Natural killer cell treated with Interleukin-12 subunit alpha and Interleukin-12 subunit beta and Interleukin-15 and Interleukin-18, amount 100 ng/mL, for 72 hours (primary cell): Measurements from ENCODE around the gene C7orf57. TPM values are rescaled to one million over a fixed set of nuclear protein-coding genes. Genes with fewer than 3 reads are reported as not detected.
A peak's percentile ranks its signal among the peaks of the same experiment; 100 is the strongest.

Experiments used
- ATAC-seq, 2 donors: fragments of 150-1000 bp; cut with Tn5 transposase in 1 of 2; sonication (Bioruptor Pico), chemical (Tn5 transposase) in 1 of 2; 2 replicates each; pipeline ENCODE4 v1.10.0; 2021
- DNase-seq: peaks from one replicate; pipeline ENCODE4 v3.0.0; 2022; ENCODE audit warnings: low spot score
- H3K27ac Mint-ChIP-seq, 2 donors: 1 replicate in 1 of 2; 2 replicates in 1 of 2; pipeline ENCODE4 v1.8.0; 2022; ENCODE audit warnings: mixed read lengths in 2 of 2, mild to moderate bottlenecking in 1 of 2, moderate library complexity in 1 of 2
- H3K27me3 Mint-ChIP-seq, 2 donors: 1 replicate in 1 of 2; 2 replicates in 1 of 2; pipeline ENCODE4 v1.8.0; 2022; ENCODE audit warnings: mixed read lengths in 2 of 2
- H3K36me3 Mint-ChIP-seq: one replicate; pipeline ENCODE4 v1.8.0; 2022; ENCODE audit warnings: mixed read lengths
- H3K4me1 Mint-ChIP-seq, 2 donors: 1 replicate in 1 of 2; 2 replicates in 1 of 2; pipeline ENCODE4 v1.8.0; 2022; ENCODE audit warnings: low read depth in 2 of 2, mixed read lengths in 2 of 2, mild to moderate bottlenecking in 1 of 2
- H3K4me3 Mint-ChIP-seq: one replicate; pipeline ENCODE4 v1.8.0; 2022; ENCODE audit warnings: mixed read lengths
- H3K9me3 Mint-ChIP-seq: 2 replicates; pipeline ENCODE4 v1.8.0; 2022; ENCODE audit warnings: mixed read lengths
- total RNA-seq, 2 donors: library from RNA; stranded (reverse); gene quantifications; one replicate each; pipeline ENCODE4 v1.2.3, GENCODE V29; 2022

The C7orf57 gene
- total RNA-seq, 2 donors from 2014 or later: 0.56 to 0.57 TPM

DNA sequence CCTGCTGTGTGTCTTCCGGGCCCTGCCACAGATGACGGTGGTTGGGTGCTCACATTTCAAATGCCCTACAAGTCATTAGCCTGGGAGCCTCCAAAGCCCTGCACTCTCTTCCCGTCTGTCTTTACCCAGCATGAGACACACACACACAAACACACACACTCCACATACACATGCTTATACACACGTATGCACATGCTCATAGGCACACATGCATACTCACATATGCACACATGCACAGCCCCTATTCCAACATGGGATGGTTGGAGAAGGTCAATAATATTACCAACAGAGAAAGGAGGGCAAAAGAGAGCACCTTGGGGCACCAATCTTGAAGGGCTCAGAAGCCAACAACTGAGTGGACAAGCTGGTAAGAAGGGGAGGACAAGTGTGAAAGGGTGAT lies 25.4 kb upstream of the C7orf57 start:
- Mint-ChIP-seq H3K27me3 (peaks cover 0 to 4% of the 10 kb centered on the region in 2 donors), H3K36me3 (no peaks in the 10 kb centered on the region), H3K4me1 (no peaks in the 10 kb centered on the region), H3K27ac (no peak overlapping the region), H3K4me3 (no peak overlapping the region), H3K9me3 (no peaks in the 10 kb centered on the region)
- DNase-seq (no peak), ATAC-seq (no peak)

DNA sequence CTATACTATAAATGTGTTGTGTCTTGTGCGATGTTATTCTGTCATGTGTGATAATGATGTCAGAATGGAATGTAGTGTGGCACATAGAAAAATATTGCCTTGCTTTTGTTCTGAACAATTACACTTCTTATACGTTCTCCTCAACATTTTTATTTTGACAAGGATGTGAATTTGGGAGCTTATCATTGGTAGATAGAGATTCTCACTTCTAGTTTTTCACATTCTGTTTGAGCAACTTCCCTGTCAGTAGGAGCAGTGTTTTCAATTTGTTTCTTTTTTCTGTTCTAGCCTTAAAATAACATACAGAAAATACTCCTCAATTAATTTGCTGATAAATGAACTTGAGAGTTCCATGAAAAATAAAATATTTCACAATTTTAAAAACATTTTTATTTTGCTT lies 24.0 kb upstream of the C7orf57 start:
- H3K36me3 Mint-ChIP-seq: no peaks in the 10 kb centered on the region
- no peak overlapping the region for H3K4me3 Mint-ChIP-seq
- DNase-seq (no peak), ATAC-seq (no peak)
- no peaks in the 10 kb centered on the region for H3K9me3 Mint-ChIP-seq
- H3K27ac Mint-ChIP-seq: no peak overlapping the region
- peaks cover 0 to 9% of the 10 kb centered on the region in 2 donors for H3K27me3 Mint-ChIP-seq
- H3K4me1 Mint-ChIP-seq: no peaks in the 10 kb centered on the region

DNA sequence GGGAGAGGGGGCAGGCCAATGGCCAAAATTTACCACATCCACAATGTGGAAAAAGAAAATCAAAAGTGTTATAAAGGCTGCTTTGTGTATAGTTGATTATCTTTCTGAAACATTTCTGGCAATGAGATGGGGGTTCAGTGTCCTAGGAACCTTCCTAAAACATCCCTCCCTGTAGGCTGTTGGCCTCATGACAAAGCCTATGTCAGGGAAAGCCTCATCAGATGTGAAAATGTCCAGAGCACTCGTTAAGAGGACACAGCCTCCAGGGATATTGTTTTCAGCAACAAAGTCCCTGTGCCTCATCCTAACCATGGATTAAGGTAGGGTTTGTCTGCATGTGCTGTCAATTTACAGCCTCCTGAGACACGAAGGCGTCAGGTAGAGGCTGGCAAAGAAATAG lies 23.4 kb upstream of the C7orf57 start:
- ATAC-seq (no peak), DNase-seq (no peak)
- Mint-ChIP-seq H3K36me3 (no peaks in the 10 kb centered on the region), H3K27ac (no peak overlapping the region), H3K4me1 (no peaks in the 10 kb centered on the region), H3K27me3 (peaks cover 0 to 11% of the 10 kb centered on the region in 2 donors), H3K4me3 (no peak overlapping the region), H3K9me3 (no peaks in the 10 kb centered on the region)

DNA sequence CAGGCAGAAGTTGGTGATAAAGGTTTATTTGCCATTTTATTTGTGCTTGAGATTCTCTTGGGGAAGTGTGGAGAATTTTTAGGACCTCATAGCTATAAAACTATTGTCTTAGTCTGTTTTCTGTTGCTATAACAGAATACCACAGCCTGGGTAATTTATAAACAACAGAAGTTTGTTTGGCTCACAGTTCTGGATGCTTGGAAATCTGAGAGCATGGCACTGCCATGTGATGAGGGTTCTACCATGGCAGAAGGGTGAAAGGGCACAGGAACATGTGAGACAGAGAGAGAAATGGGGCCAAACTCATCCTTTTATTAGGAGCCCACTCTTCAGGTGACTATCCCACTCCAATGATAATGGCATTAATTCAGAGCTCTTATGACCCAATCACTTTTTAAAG lies 18.7 kb upstream of the C7orf57 start:
- Mint-ChIP-seq H3K9me3 (no peaks in the 10 kb centered on the region), H3K27ac (no peak overlapping the region), H3K36me3 (peaks cover 18% of the 10 kb centered on the region), H3K4me1 (no peaks in the 10 kb centered on the region), H3K4me3 (no peak overlapping the region), H3K27me3 (peaks cover 14 to 31% of the 10 kb centered on the region in 2 donors)
- ATAC-seq: no peak
- no peak for DNase-seq

DNA sequence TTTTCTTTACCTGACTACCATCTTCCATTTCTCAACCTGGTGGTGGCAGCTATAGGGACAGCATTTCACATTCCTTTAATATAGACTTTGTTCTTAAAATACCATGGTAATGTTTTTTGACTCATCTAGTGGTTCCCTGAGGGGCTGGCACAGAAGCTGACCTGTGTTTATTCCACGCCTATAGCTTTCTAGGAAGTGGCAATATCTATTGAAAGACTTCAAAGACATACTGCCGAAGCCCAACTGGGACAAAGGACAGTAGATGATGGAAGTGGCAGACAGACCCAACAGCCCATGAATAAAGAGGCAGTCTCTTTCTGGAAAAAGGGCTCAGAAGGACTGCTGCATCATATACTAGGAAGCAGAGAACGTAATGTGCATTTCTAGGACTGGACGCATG lies 17.7 kb upstream of the C7orf57 start:
- no peak overlapping the region for H3K4me3 Mint-ChIP-seq
- H3K27ac Mint-ChIP-seq: no peak overlapping the region
- no peaks in the 10 kb centered on the region for H3K9me3 Mint-ChIP-seq
- no peaks in the 10 kb centered on the region for H3K4me1 Mint-ChIP-seq
- DNase-seq: no peak
- peaks cover 20 to 36% of the 10 kb centered on the region in 2 donors for H3K27me3 Mint-ChIP-seq
- H3K36me3 Mint-ChIP-seq: peaks cover 23% of the 10 kb centered on the region
- no peak for ATAC-seq

DNA sequence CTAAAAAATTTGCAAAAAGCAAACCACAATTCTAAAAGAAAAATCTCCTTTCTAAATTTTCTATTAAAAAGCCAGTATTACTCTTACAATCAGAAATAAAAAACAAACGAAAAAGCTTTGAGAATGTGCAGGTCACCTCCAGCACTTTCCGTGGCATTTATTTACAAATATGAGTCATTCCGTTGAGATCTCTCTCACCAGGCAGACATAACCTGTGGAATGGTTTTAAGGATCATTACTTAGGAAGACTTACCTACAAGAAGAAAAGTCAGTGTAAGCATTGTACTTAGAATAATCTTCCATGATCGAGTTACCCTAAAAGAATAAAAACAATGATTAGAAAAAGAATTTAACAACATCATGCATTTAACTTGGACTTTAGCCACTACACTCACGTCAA lies 9.7 kb upstream of the C7orf57 start:
- Mint-ChIP-seq H3K27me3 (peaks cover 26 to 32% of the 10 kb centered on the region in 2 donors), H3K9me3 (peaks cover 4% of the 10 kb centered on the region), H3K36me3 (peaks cover 18% of the 10 kb centered on the region), H3K27ac (no peak overlapping the region), H3K4me3 (no peak overlapping the region), H3K4me1 (no peaks in the 10 kb centered on the region)
- ATAC-seq (no peak), DNase-seq (no peak)

DNA sequence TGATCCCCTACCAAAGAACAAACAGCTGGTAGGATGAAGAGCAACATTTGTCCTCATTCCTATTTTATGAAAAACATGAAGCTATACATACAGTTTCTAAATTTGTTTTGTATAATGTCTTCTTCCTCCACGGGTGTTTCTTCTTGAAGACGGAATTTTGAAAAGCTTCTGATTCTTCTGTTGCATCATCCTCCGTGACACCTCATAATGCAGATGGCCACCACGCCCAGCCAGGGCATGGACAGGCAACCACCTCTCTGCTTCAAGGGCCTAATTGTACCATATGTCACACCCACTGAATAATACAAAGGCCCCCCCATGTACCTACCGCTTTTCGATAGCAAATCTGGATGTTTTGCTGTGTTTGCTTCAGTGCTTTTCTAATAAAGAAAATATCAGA lies 6.4 kb upstream of the C7orf57 start, which contains the start of gene SUN3:
Gene SUN3, minus strand, starts transcription at position 170 of the 400 bp plus-strand sequence. Its CDS starts 169 bp downstream, at position 1.
- no peak for DNase-seq
- H3K27ac Mint-ChIP-seq: no peak within 1 kb of the TSS
- H3K9me3 Mint-ChIP-seq: no peaks in the 10 kb centered on the region
- no peaks in the 10 kb centered on the region for H3K4me1 Mint-ChIP-seq
- H3K4me3 Mint-ChIP-seq: no peak within 1 kb of the TSS
- peaks cover 3% of the 10 kb centered on the region for H3K36me3 Mint-ChIP-seq
- H3K27me3 Mint-ChIP-seq: peaks cover 23 to 45% of the 10 kb centered on the region in 2 donors
- ATAC-seq: no peak

DNA sequence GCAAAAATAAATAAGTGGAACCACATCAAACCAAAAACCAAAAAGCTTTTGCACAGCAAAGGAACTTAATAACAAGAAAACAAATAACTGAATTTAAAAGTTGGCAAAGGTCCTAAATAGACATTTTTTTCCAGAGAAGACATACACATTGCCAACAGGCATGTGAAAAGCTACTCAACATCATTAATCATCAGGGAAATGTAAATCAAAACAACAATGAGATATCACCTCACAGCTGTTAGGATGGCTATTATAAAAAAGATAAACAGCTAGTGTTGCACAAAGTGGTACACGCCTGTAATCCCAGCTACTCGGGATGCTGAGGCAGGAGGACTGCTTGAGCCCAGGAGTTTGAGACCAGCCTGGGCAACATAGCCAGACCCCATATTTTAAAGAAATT lies 4.2 kb upstream of the C7orf57 start:
- H3K4me3 Mint-ChIP-seq: no peak overlapping the region
- H3K36me3 Mint-ChIP-seq: no peaks in the 10 kb centered on the region
- H3K9me3 Mint-ChIP-seq: no peaks in the 10 kb centered on the region
- ATAC-seq: no peak
- H3K27ac Mint-ChIP-seq: no peak overlapping the region
- DNase-seq: no peak
- H3K4me1 Mint-ChIP-seq: peaks cover 5% of the 10 kb centered on the region in 2 donors
- peaks cover 26 to 45% of the 10 kb centered on the region in 2 donors for H3K27me3 Mint-ChIP-seq

DNA sequence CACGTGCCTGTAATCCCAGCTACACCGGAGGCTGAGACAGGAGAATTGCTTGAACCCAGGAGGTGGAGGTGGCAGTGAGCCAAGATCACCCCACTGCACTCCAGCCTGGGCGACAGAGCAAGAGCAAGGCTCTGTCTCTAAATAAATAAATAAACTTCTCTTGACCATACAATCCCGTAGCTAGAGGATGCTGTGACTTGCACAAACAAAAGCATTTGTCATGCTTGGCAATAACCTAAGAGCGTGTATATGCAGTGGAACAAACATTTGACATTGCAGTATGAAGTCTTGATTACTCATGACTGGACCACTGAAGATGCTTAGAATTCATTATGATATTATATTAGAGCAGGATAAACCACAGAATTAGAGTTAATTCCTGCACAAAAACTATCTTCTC lies 1.4 kb upstream of the C7orf57 start:
- no peaks in the 10 kb centered on the region for H3K9me3 Mint-ChIP-seq
- H3K36me3 Mint-ChIP-seq: no peaks in the 10 kb centered on the region
- H3K4me3 Mint-ChIP-seq: no peak overlapping the region
- no peak overlapping the region for H3K27ac Mint-ChIP-seq
- H3K27me3 Mint-ChIP-seq: peaks cover 26 to 48% of the 10 kb centered on the region in 2 donors
- ATAC-seq (no peak), DNase-seq (no peak)
- H3K4me1 Mint-ChIP-seq: peaks cover 8 to 9% of the 10 kb centered on the region in 2 donors

DNA sequence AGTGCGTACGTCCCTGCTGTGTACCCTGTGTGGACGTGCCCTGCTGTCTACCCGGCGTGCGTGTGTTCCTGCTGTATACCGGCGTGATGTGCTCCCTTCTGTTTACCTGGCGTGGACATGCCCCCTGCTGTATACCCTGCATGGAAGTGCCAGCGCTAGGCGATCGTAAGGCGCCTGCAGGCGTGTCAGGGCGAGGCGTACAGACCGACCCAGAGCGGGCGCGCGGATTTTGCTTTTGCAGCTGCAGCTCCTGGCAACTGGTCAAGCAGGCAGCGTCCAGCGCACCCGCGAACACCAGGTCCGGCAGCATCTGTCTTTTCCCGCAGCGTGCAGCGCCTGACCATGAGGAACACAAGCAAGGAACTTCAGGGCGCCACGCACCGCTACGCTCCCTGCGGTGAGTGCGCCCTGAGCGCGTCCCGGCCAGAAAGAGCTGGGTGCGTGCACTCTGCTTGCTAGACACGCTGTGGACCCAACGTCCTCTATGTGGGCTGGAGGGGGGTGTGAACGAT lies 680 bp downstream of the C7orf57 start:
- Mint-ChIP-seq H3K4me3 (peak overlapping the region; percentile 90), H3K27ac (peak overlapping the region; percentile 40 to 81), H3K36me3 (no peaks in the 10 kb centered on the region), H3K9me3 (no peaks in the 10 kb centered on the region), H3K4me1 (peaks cover 9 to 10% of the 10 kb centered on the region in 2 donors), H3K27me3 (peaks cover 14 to 27% of the 10 kb centered on the region in 2 donors)
- ATAC-seq: peak; percentile 1 to 2
- DNase-seq: no peak

DNA sequence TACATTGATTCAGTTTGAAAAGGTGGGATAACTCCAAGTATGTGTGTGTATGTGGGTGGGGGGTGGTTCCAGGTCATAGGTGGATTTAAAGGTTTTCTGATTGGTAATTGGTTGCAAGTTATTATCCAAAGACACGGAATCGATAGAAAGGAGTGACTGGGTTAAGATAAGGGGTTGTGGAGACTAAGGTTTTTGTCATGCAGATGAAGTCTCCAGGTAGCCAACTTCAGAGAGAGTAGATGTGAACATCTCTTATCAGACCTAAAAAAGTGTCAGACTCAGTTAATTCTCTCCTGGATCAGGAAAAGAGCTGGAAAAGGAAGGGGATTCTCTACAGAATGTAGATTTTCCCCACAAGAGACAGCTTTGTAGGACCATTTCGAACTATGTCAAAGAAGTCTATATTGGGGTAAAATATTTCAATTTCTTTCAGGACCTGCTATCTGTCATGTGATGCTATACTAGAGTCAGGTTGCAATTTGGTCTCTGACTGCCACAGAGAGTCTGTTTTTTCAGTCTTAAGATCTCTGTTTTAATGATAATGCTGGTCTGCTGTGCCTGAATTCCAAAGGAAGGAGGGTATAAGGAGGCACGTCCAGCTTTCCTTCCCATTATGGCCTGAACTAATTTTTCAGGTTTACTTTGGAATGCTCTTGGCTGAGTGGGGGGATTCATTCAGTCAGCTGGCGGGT lies 3.6 kb downstream of the C7orf57 start:
- peaks cover 6 to 12% of the 10 kb centered on the region in 2 donors for H3K27me3 Mint-ChIP-seq
- peaks cover 16 to 24% of the 10 kb centered on the region in 2 donors for H3K4me1 Mint-ChIP-seq
- H3K27ac Mint-ChIP-seq: no peak overlapping the region
- ATAC-seq: no peak
- no peaks in the 10 kb centered on the region for H3K9me3 Mint-ChIP-seq
- DNase-seq: no peak
- H3K4me3 Mint-ChIP-seq: no peak overlapping the region
- H3K36me3 Mint-ChIP-seq: no peaks in the 10 kb centered on the region

DNA sequence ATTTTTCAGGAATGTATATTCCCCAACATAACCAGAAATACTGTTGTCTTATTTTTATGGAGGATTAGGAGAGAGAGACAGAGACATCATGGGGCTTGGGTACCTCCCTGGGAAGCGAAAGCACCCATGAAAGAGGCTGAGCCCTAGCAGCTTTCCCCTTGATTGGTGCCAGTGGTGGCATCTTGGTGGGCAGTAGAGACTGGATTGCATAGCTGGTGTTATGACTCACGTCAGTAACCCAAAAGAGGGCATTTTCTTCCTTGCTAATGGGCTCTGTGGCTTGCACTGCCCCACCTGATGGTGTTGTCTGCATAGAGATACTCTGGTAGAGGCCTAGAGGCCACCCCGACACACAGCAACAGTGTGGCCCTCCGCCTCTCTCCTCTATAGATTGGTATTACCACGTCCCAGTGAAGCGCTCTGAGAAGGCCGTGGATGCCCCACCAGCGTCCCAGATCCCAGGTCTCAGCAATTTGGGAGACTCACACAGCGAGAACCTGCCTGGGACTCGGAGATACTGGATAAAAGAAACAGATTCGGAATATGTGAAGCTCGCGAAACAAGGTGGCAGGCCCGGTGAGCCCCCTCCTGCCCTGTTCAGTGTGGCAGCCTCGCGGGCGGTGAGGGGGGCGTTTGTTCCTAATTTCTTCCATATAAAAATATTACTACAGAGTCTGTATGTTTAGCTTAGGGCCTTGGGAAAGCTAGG lies 5.8 kb downstream of the C7orf57 start:
- Mint-ChIP-seq H3K36me3 (no peaks in the 10 kb centered on the region), H3K9me3 (no peaks in the 10 kb centered on the region), H3K4me1 (peaks cover 24 to 31% of the 10 kb centered on the region in 2 donors), H3K27me3 (peaks cover 4 to 12% of the 10 kb centered on the region in 2 donors), H3K4me3 (peak overlapping the region; percentile 32), H3K27ac (peak overlapping the region; percentile 42 to 70)
- DNase-seq: no peak
- no peak for ATAC-seq

DNA sequence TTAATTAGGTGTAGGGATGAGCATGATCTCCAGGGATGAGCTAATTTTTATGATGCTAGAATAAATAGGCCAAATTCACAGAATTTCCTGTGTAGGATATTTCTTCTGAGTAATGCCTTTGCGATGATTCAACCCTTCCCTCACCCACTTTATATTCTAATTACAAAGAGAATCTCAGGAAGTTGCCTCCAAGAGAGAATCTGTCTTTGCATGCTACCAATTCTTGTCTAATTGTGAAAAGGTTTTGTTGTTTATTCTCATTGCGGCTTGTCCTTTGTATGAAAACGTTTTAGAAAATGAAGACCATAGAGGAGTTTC lies 6.3 kb downstream of the C7orf57 start:
- H3K36me3 Mint-ChIP-seq: no peaks in the 10 kb centered on the region
- H3K27me3 Mint-ChIP-seq: peaks cover 3 to 7% of the 10 kb centered on the region in 2 donors
- H3K27ac Mint-ChIP-seq: peak overlapping the region; percentile 42 to 70
- H3K4me3 Mint-ChIP-seq: no peak overlapping the region
- DNase-seq (no peak), ATAC-seq (no peak)
- no peaks in the 10 kb centered on the region for H3K9me3 Mint-ChIP-seq
- H3K4me1 Mint-ChIP-seq: peaks cover 26 to 32% of the 10 kb centered on the region in 2 donors

DNA sequence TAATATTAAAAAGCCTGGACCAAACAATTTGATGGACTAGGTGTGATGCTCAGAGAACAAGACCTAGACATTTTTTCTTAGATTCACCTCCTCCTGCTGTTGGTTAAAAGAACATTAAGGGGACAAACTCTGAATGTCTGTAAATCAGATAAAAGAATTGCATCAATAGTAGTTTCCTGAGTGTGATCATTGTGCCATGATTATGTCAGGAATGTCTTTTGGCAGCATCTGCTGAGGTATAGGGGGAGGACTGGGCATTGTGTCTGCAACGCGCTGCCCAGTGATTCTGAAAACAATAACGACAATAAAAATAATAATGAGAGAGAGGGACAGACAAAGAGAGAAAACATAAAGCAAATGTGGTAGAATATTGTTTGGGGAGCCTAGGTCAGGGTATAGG lies 6.9 kb downstream of the C7orf57 start:
- no peak for ATAC-seq
- H3K4me3 Mint-ChIP-seq: no peak overlapping the region

More for the DNA sequence above, 6.9 kb downstream of the C7orf57 start:
- Mint-ChIP-seq H3K36me3 (no peaks in the 10 kb centered on the region), H3K4me1 (peaks cover 26 to 38% of the 10 kb centered on the region in 2 donors), H3K9me3 (no peaks in the 10 kb centered on the region), H3K27ac (peak overlapping the region in 1 of 2 donors; percentile 70), H3K27me3 (peaks cover 0 to 1% of the 10 kb centered on the region in 2 donors)
- DNase-seq: no peak
